Neural progenitor cell (in vitro differentiated cells): ENCODE results near the gene RERE. TPM values are rescaled to one million over a fixed set of nuclear protein-coding genes. Genes with fewer than 3 reads are reported as not detected.

Source experiments
- DNase-seq: peaks from one replicate; pipeline ENCODE4 v3.0.0-alpha.2; 2016; ENCODE audit warnings: low spot score
- H2AFZ ChIP-seq: fragments of 200-600 bp; sonication (generic); replicated peaks from 2 replicates; pipeline ENCODE4 v1.6.1; 2016; ENCODE audit warnings: antibody characterized with exemption
- H3F3A ChIP-seq: fragments of 200-600 bp; sonication (generic); 2 replicates; pipeline ENCODE4 v1.6.1; 2016; ENCODE audit warnings: antibody characterized with exemption, low read depth
- H3K27ac ChIP-seq: fragments of 200-600 bp; sonication (generic); 2 replicates; pipeline ENCODE4 v1.5.1; 2016; ENCODE audit warnings: mild to moderate bottlenecking
- H3K27me3 ChIP-seq: fragments of 200-600 bp; sonication (generic); 2 replicates; pipeline ENCODE4 v1.6.1; 2016; ENCODE audit warnings: mild to moderate bottlenecking, moderate library complexity
- H3K36me3 ChIP-seq: fragments of 200-600 bp; sonication (generic); 2 replicates; pipeline ENCODE4 v1.5.1; 2016
- H3K4me1 ChIP-seq: fragments of 200-600 bp; sonication (generic); 2 replicates; pipeline ENCODE4 v1.6.1; 2016; ENCODE audit warnings: mixed run types
- H3K4me2 ChIP-seq: fragments of 200-600 bp; sonication (generic); 2 replicates; pipeline ENCODE4 v1.6.1; 2016
- H3K4me3 ChIP-seq: fragments of 200-600 bp; sonication (generic); 2 replicates; pipeline ENCODE4 v1.5.1; 2016
- H3K79me2 ChIP-seq: fragments of 200-600 bp; sonication (generic); 2 replicates; pipeline ENCODE4 v1.6.1; 2016; ENCODE audit warnings: low read depth
- H3K9ac ChIP-seq: fragments of 200-600 bp; sonication (generic); 2 replicates; pipeline ENCODE4 v1.6.1; 2016
- H3K9me3 ChIP-seq: fragments of 200-600 bp; sonication (generic); 2 replicates; pipeline ENCODE4 v1.5.1; 2016; ENCODE audit warnings: low read depth
- H4K20me1 ChIP-seq: fragments of 200-600 bp; sonication (generic); 2 replicates; pipeline ENCODE4 v1.6.1; 2016; ENCODE audit warnings: low read depth
- H3K27ac Mint-ChIP-seq: 3 replicates; pipeline ENCODE4 v1.8.0; 2021; ENCODE audit warnings: mixed read lengths
- H3K27me3 Mint-ChIP-seq: 2 replicates; pipeline ENCODE4 v1.8.0; 2022; ENCODE audit warnings: low read depth, mild to moderate bottlenecking, inconsistent platforms, moderate library complexity, mixed read lengths; ENCODE audit not compliant: insufficient read depth
- H3K36me3 Mint-ChIP-seq: 3 replicates; pipeline ENCODE4 v1.8.0; 2021; ENCODE audit warnings: mixed read lengths
- H3K4me1 Mint-ChIP-seq: 3 replicates; pipeline ENCODE4 v1.8.0; 2021; ENCODE audit warnings: mixed read lengths
- H3K4me3 Mint-ChIP-seq: 3 replicates; pipeline ENCODE4 v1.8.0; 2021; ENCODE audit warnings: mild to moderate bottlenecking, moderate library complexity, mixed read lengths
- H3K9me3 Mint-ChIP-seq: 3 replicates; pipeline ENCODE4 v1.8.0; 2020; ENCODE audit warnings: mixed read lengths
- CTCF ChIP-seq: fragments of 200-600 bp; sonication (generic); IDR thresholded peaks from 2 replicates; pipeline ENCODE4 v1.5.1; 2017; ENCODE audit warnings: antibody characterized with exemption, mild to moderate bottlenecking
- EZH2 ChIP-seq: fragments of 200-600 bp; sonication (generic); IDR thresholded peaks from 2 replicates; pipeline ENCODE4 v1.6.1; 2017; ENCODE audit warnings: antibody characterized with exemption, mild to moderate bottlenecking, moderate library complexity
- EZH2phosphoT487 ChIP-seq: fragments of 200-600 bp; sonication (generic); IDR thresholded peaks from 2 replicates; pipeline ENCODE4 v1.6.1; 2017; ENCODE audit warnings: antibody characterized with exemption
- total RNA-seq: library from RNA; depleted of rRNA; stranded (reverse); fragments of >200 nt; gene quantifications from 2 replicates; pipeline ENCODE4 v1.2.3, GENCODE V29; 2015; ENCODE audit warnings: low replicate concordance

RERE gene
- total RNA-seq, 1 donor from 2014 or later = 29.8 TPM

DNA sequence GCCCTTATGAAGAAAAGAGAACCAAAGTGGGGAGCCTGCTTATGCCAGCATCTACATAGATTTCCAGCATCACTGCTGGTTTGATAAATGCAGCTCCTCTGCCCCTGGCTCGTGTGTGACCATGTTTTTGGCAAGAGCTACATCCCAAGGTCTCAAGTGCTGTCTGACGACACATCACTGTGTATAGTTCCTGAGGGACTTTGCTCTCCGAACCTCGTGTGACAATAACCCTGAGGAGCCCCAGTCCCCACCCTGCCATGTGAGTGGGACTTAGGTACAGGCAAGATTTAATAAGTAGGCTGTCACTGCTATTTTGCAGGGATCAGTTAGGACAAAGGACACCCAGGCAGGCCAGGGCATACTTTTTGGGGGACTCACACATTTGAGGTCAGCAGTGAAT is 28.8 kb upstream of the RERE start:
- no peaks in the 10 kb centered on the region for H3K4me1 ChIP-seq
- H3K79me2 ChIP-seq = no peaks in the 10 kb centered on the region
- H3K36me3 ChIP-seq = no peaks in the 10 kb centered on the region
- peaks cover 6% of the 10 kb centered on the region for H3K27me3 Mint-ChIP-seq
- H3K4me2 ChIP-seq = no peak overlapping the region
- no peaks in the 10 kb centered on the region for H3F3A ChIP-seq
- peaks cover 4% of the 10 kb centered on the region for H3K9me3 Mint-ChIP-seq
- H3K9me3 ChIP-seq = no peaks in the 10 kb centered on the region
- no peak for TF ChIP-seq EZH2
- no peak for TF ChIP-seq CTCF
- no peak for TF ChIP-seq EZH2phosphoT487
- H3K27me3 ChIP-seq = no peaks in the 10 kb centered on the region
- no peak overlapping the region for H3K4me3 ChIP-seq
- peaks cover 26% of the 10 kb centered on the region for H3K4me1 Mint-ChIP-seq
- H2AFZ ChIP-seq = no peak overlapping the region
- DNase-seq = no peak
- H3K27ac ChIP-seq = no peak overlapping the region
- H4K20me1 ChIP-seq = no peaks in the 10 kb centered on the region
- H3K36me3 Mint-ChIP-seq = no peaks in the 10 kb centered on the region
- H3K27ac Mint-ChIP-seq = peak overlapping the region; percentile 88
- no peak overlapping the region for H3K4me3 Mint-ChIP-seq
- no peak overlapping the region for H3K9ac ChIP-seq

DNA sequence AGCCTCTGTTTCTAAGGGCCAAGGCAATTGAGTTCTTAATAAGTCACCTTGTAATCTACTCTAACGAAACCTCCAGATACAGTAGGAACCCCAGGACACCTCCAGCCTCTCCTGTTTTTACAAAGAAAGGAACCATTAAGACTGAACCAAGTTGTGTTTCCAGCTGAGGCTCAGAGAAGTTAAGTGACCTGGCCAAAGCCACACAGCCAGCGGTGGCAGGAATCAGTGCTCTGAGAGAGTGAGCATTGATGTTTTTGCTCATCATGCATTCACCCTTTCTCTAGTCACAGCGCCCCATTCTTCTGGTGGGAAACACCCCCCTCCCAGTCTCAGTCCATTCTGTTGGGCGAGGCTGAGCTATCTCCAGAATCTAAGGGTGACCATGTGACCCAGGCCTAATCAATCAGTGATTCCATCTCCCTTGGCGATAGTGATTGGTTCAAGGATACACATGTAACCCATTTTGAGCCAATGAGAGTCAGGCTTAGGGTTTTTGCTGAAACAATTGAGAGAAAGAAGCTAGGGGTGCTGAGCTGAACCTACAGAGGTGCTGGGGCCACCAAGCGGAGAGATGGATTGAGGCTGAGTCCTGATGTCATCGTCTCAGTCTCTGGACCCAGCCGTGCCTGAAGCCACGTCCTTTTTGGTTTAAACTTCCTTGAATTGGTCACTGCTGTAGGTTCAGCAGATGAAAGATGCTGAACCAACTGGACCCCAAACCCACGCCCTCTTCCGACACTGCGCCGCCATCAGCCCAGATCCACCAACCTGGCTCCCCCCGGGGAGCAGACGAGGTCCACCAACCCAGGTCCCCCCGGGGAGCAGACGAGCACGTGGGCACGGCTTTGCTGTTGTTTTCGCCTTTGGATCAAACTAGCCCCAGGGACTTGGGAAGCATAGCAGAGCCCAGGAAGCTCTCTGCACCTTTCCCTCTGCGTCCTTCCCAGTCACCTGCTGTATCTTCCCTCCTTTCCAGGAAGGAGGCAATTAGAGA is 28.0 kb upstream of the RERE start:
- Mint-ChIP-seq H3K27me3 (peaks cover 6% of the 10 kb centered on the region), H3K27ac (no peak overlapping the region), H3K4me3 (no peak overlapping the region), H3K4me1 (peaks cover 26% of the 10 kb centered on the region), H3K9me3 (peaks cover 10% of the 10 kb centered on the region), H3K36me3 (no peaks in the 10 kb centered on the region)
- Histone ChIP-seq H4K20me1 (no peaks in the 10 kb centered on the region), H3K36me3 (no peaks in the 10 kb centered on the region), H3K4me1 (no peaks in the 10 kb centered on the region), H3K9ac (no peak overlapping the region), H3K4me2 (no peak overlapping the region), H3K27ac (no peak overlapping the region), H2AFZ (no peak overlapping the region), H3K9me3 (no peaks in the 10 kb centered on the region), H3K4me3 (no peak overlapping the region), H3F3A (no peaks in the 10 kb centered on the region), H3K27me3 (no peaks in the 10 kb centered on the region), H3K79me2 (no peaks in the 10 kb centered on the region)
- no peak for DNase-seq
- TF ChIP-seq EZH2phosphoT487 (no peak), EZH2 (no peak), CTCF (no peak)

- Histone ChIP-seq H3K9ac (no peak overlapping the region), H3K4me1 (no peaks in the 10 kb centered on the region), H3K36me3 (no peaks in the 10 kb centered on the region), H3F3A (no peaks in the 10 kb centered on the region), H3K27me3 (no peaks in the 10 kb centered on the region), H3K9me3 (no peaks in the 10 kb centered on the region), H3K4me3 (no peak overlapping the region), H3K27ac (no peak overlapping the region), H3K4me2 (no peak overlapping the region), H4K20me1 (no peaks in the 10 kb centered on the region), H2AFZ (no peak overlapping the region), H3K79me2 (no peaks in the 10 kb centered on the region)
- Mint-ChIP-seq H3K27ac (peak overlapping the region; percentile 69), H3K9me3 (peaks cover 17% of the 10 kb centered on the region), H3K36me3 (no peaks in the 10 kb centered on the region), H3K27me3 (peaks cover 6% of the 10 kb centered on the region), H3K4me1 (peaks cover 26% of the 10 kb centered on the region), H3K4me3 (no peak overlapping the region)
- TF ChIP-seq CTCF (no peak), EZH2 (no peak), EZH2phosphoT487 (no peak)
- DNase-seq = no peak
Observed at GRCh38 chr1:8844501-8845006, 27.1 kb upstream of the RERE start.
